Sigmoid colon (tissue), 7 donors: ENCODE measurements around the gene BTBD19. TPM values are rescaled to one million over a fixed set of nuclear protein-coding genes. Genes with fewer than 3 reads are reported as not detected.
"Not testable (repeated sequence)": the region's sequence is repeated elsewhere in the genome, so short reads cannot be mapped to it uniquely, and the experiment has no call there.

Experiments
- DNase-seq: peaks from one replicate; pipeline ENCODE4 v3.0.0-alpha.2; 2019
- H3K27ac ChIP-seq, 4 donors: fragments of 200-600 bp; sonication (generic); one replicate each; pipeline ENCODE4 v1.5.1; 2016 to 2019; ENCODE audit warnings: mild to moderate bottlenecking in 1 of 4
- H3K27me3 ChIP-seq, 3 donors: fragments of 200-600 bp; sonication (generic); one replicate each; pipeline ENCODE4 v1.5.1; 2019; ENCODE audit warnings: mild to moderate bottlenecking in 1 of 3
- H3K36me3 ChIP-seq, 4 donors: fragments of 200-600 bp; sonication (generic); one replicate each; pipeline ENCODE4 v1.5.1; 2016 to 2019
- H3K4me1 ChIP-seq, 4 donors: fragments of 200-600 bp; sonication (generic); one replicate each; pipeline ENCODE4 v1.5.1; 2017 to 2019
- H3K4me3 ChIP-seq, 4 donors: fragments of 200-600 bp; sonication (generic); one replicate each; pipeline ENCODE4 v1.5.1; 2017 to 2019; ENCODE audit warnings: mild to moderate bottlenecking in 2 of 4, moderate library complexity in 1 of 4
- H3K9me3 ChIP-seq, 4 donors: fragments of 200-600 bp in 3 of 4; sonication (generic) in 3 of 4; one replicate each; pipeline versions ENCODE4 v1.5.1 to v1.6.1; 2013 to 2019
- EP300 ChIP-seq, 4 donors: sonication (generic); formaldehyde crosslinking; IDR thresholded peaks; one replicate each; pipeline ENCODE4 v1.6.1; 2017; ENCODE audit warnings: antibody characterized with exemption in 4 of 4
- POLR2A ChIP-seq, 2 donors: fragments of 450-650 bp; IDR thresholded peaks; one replicate each; pipeline ENCODE4 v1.6.1; 2016; ENCODE audit warnings: antibody characterized with exemption in 2 of 2, mild to moderate bottlenecking in 2 of 2, moderate library complexity in 2 of 2
- POLR2AphosphoS5 ChIP-seq, 4 donors: sonication (generic); formaldehyde crosslinking; IDR thresholded peaks; one replicate each; pipeline ENCODE4 v1.6.1; 2017; ENCODE audit warnings: antibody characterized with exemption in 4 of 4
- WGBS, 2 donors: extraction: QIAGEN DNeasy Blood & Tissue Kit; methylation state at CpG; one replicate each; pipeline ENCODE4 v1.1.7; 2013; 5-methylcytosine and 5-hydroxymethylcytosine counted together
- intact Hi-C: fragments of 100-400 bp; cut with DNase I; formaldehyde crosslinking; loops from one replicate; pipeline ENCODE4 v1.15.1; 2023
- polyA plus RNA-seq, 3 donors: library from polyadenylated mRNA; stranded (reverse); fragments of 200-250 nt; gene quantifications; one replicate each; pipeline ENCODE4 v1.2.3, GENCODE V29; 2013
- total RNA-seq, 4 donors: library from RNA; depleted of rRNA; stranded (reverse); fragments of >200 nt; gene quantifications; one replicate each; pipeline ENCODE4 v1.1.0, GENCODE V29; 2016
- TF ChIP-seq, protein P1 (sequence below), 4 experiments: fragments of 450-650 bp in 3 of 4; fragments of 200-600 bp in 1 of 4; IDR thresholded peaks; one replicate each; pipeline ENCODE4 v1.5.1; 2016 to 2019; ENCODE audit warnings: antibody characterized with exemption in 4 of 4, mild to moderate bottlenecking in 3 of 4, moderate library complexity in 2 of 4
- donor health status: healthy with polysubstance abuse.
- donor health status: Bipolar disorder and iron deficiency.
- donor health status: healthy.

The BTBD19 gene
- total and polyA plus RNA-seq, 7 donors = 0.60 to 9.4 (median 2.8) TPM; not detected in 1

DNA sequence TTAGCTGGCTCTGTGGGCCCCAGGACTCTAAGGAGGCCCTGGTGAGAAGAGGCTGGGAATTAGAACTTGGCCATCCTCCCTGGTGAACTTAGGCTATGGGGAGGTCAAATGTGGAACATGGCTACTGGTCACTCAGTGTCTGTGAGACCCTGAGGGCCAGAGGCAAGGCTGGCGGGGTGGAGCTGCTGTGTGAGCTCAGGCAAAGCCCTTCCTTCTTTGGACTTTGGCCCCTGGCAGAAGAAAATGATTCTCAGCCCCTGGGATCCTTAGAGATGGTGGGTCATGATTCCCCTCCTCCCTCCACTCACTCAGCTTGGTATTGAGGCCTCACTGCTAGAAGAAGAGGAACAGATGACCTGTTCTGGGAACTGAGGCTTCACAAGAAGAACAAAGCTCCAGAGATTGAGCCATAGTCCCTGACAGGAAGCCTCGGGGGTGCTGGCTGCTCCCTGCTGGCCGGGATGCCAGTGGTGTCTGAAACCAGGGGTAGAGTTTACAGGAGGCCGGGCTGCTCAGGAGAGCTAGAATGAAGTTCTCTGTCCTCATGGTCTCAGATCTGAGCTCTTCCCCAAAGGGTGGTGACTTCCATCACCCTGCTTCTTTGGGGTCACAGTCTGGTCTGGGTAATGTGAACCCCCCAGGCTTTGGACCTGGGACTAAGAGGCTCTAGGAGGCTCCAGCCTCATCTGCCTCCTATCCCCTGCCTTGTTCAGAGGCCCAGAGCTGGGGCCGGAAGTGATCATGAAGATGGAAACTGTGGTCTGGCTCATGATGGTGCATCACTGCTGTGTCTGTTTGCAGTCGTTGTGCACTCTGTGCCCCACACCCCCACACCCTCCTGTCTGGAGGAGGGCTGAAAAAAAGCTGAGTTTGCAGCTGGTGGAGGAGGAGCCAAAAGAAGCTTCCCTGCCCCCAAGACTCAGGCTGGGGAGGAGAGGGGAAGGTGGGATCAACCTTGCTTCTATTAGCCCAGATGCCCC lies 905 bp downstream of the BTBD19 start:
- intact Hi-C loops = loop anchor here (10.0 kb wide), 1 partner anchor 686 kb away; the partner anchor contains the start of gene TESK2
- peaks cover 0 to 21% (median 5%) of the 10 kb centered on the region in 4 donors for H3K36me3 ChIP-seq
- H3K4me3 ChIP-seq = peak overlapping the region; percentile 13 to 35 (median 26)
- peak overlapping the region; percentile 88 to 98 (median 95) for H3K27ac ChIP-seq
- 27 to 33% methylated on average over 6 of the region's 6 CpGs for WGBS, 2 donors
- H3K9me3 ChIP-seq = no peaks in the 10 kb centered on the region
- no peaks in the 10 kb centered on the region for H3K27me3 ChIP-seq
- peak; percentile 80 for DNase-seq
- peaks cover 0 to 80% (median 60%) of the 10 kb centered on the region in 4 donors for H3K4me1 ChIP-seq
- TF ChIP-seq POLR2AphosphoS5 (IDR thresholded peaks at IDR 0.05) = peak in 3 of 4 donors; percentile 6 to 21 (median 17)
- TF ChIP-seq POLR2A (IDR thresholded peaks at IDR 0.05) = no peak

DNA sequence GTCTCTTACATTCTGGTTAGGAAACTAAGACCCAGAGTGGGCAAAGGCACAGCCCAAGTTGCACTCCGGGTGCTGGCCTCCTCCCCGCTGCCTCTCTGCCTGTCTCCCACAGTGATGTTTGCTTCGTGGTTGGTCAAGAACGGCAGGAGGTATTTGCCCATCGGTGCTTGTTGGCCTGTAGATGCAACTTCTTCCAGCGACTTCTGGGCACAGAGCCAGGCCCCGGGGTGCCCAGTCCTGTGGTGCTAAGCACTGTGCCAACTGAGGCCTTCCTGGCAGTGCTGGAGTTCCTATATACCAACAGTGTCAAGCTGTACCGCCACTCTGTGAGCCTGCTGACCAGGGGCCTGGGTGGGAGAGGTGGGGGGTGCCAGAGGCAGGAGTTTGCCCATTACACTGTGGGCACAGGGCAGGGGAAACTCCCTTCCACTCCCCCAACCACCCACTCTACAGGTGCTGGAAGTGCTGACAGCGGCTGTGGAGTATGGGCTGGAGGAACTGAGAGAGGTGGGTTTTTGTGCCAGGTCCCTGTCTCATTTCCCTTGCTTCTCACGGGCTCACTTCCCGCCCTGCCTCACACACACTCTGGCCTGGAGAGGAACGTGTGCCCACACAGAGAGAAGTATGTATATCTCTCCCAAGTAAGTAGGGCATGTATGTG lies 1.9 kb downstream of the BTBD19 start:
- WGBS, 2 donors = 50 to 62% methylated on average over 12 of the region's 12 CpGs
- DNase-seq = peak; percentile 84

GRCh38 chr1:44810762-44811105 lies 2.4 kb downstream of the BTBD19 start:
- H3K27me3 ChIP-seq, H3K36me3 ChIP-seq, DNase-seq, H3K9me3 ChIP-seq, intact Hi-C loops, H3K4me3 ChIP-seq: not testable (repeated sequence)
- Histone ChIP-seq H3K4me1 (peaks cover 0 to 79% (median 61%) of the 10 kb centered on the region in 4 donors), H3K27ac (peak overlapping the region in 3 of 4 donors; percentile 88 to 98 (median 97))
- WGBS, 2 donors = 90 to 94% methylated on average over 4 of the region's 4 CpGs

More for the DNA sequence above, 1.9 kb downstream of the BTBD19 start:
- peak overlapping the region in 1 of 4 donors; percentile 35 for H3K4me3 ChIP-seq
- intact Hi-C loops = no loop called here
- peaks cover 0 to 80% (median 61%) of the 10 kb centered on the region in 4 donors for H3K4me1 ChIP-seq
- no peaks in the 10 kb centered on the region for H3K9me3 ChIP-seq
- no peaks in the 10 kb centered on the region for H3K27me3 ChIP-seq
- TF ChIP-seq EP300 (IDR thresholded peaks at IDR 0.05) (no peak), POLR2AphosphoS5 (IDR thresholded peaks at IDR 0.05) (no peak), POLR2A (IDR thresholded peaks at IDR 0.05) (no peak)
- TF ChIP-seq, protein P1, sequence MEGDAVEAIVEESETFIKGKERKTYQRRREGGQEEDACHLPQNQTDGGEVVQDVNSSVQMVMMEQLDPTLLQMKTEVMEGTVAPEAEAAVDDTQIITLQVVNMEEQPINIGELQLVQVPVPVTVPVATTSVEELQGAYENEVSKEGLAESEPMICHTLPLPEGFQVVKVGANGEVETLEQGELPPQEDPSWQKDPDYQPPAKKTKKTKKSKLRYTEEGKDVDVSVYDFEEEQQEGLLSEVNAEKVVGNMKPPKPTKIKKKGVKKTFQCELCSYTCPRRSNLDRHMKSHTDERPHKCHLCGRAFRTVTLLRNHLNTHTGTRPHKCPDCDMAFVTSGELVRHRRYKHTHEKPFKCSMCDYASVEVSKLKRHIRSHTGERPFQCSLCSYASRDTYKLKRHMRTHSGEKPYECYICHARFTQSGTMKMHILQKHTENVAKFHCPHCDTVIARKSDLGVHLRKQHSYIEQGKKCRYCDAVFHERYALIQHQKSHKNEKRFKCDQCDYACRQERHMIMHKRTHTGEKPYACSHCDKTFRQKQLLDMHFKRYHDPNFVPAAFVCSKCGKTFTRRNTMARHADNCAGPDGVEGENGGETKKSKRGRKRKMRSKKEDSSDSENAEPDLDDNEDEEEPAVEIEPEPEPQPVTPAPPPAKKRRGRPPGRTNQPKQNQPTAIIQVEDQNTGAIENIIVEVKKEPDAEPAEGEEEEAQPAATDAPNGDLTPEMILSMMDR (IDR thresholded peaks at IDR 0.05) = no peak
- peak overlapping the region; percentile 88 to 98 (median 95) for H3K27ac ChIP-seq
- peaks cover 0 to 11% (median 0%) of the 10 kb centered on the region in 4 donors for H3K36me3 ChIP-seq

- WGBS, 2 donors = 82 to 89% methylated on average over 8 of the region's 8 CpGs
- no peaks in the 10 kb centered on the region for H3K9me3 ChIP-seq
- no peak overlapping the region for H3K4me3 ChIP-seq
- H3K36me3 ChIP-seq = peaks cover 0 to 1% (median 0%) of the 10 kb centered on the region in 4 donors
- H3K27me3 ChIP-seq = no peaks in the 10 kb centered on the region
- TF ChIP-seq, protein P1 (IDR thresholded peaks at IDR 0.05) = no peak
- TF ChIP-seq POLR2AphosphoS5 (IDR thresholded peaks at IDR 0.05) (no peak), EP300 (IDR thresholded peaks at IDR 0.05) (no peak), POLR2A (IDR thresholded peaks at IDR 0.05) (no peak)
- peak; percentile 38 for DNase-seq
- peak overlapping the region in 2 of 4 donors; percentile 97 to 98 for H3K27ac ChIP-seq
- peaks cover 0 to 74% (median 57%) of the 10 kb centered on the region in 4 donors for H3K4me1 ChIP-seq
- intact Hi-C loops = no loop called here
Measured at GRCh38 chr1:44811234-44811633, 2.9 kb downstream of the BTBD19 start.

DNA sequence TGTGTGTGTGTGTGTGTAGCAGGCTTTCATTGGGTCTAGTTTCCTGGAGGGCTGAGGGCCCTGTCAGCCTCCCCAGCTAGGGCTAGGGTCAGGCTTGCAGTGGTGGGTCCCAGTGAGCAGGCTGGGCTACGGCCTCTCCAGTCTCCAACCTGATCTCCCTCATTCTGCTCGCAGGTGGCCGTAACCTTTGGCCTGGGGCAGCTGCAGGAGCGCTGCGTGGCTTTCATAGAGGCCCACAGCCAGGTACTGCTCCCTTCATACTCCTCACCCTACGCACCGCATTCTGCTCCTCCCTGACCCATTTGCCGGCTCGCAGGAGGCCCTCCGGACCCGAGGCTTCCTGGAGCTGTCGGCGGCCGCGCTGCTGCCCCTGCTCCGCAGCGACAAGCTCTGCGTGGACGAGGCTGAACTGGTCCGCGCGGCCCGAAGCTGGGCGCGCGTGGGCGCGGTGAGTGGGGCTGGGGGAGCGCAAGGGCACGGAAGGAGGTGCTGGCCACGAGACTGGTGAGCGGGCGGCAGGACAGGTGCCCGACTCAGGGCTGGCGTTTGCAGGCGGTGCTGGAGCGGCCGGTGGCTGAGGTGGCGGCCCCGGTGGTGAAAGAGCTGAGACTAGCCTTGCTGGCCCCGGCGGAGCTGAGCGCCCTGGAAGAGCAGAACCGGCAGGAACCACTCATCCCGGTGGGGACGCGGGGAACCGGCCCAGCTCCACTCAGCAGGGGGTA lies 4.7 kb downstream of the BTBD19 start:
- peaks cover 0 to 57% (median 40%) of the 10 kb centered on the region in 4 donors for H3K4me1 ChIP-seq
- no peaks in the 10 kb centered on the region for H3K9me3 ChIP-seq
- no peaks in the 10 kb centered on the region for H3K27me3 ChIP-seq
- no peak for TF ChIP-seq POLR2A (IDR thresholded peaks at IDR 0.05)
- TF ChIP-seq, protein P1 (IDR thresholded peaks at IDR 0.05) = no peak
- no peak for TF ChIP-seq POLR2AphosphoS5 (IDR thresholded peaks at IDR 0.05)
- no peak for TF ChIP-seq EP300 (IDR thresholded peaks at IDR 0.05)
- no peaks in the 10 kb centered on the region for H3K36me3 ChIP-seq
- H3K27ac ChIP-seq = peak overlapping the region; percentile 86 to 98 (median 88)
- intact Hi-C loops = no loop called here
- H3K4me3 ChIP-seq = peak overlapping the region; percentile 52 to 68 (median 60)
- whole genome bisulfite sequencing, 2 donors = 69 to 70% methylated on average over 48 of the region's 48 CpGs
- DNase-seq = peak; percentile 71

GRCh38 chr1:44815926-44816325 lies 7.6 kb downstream of the BTBD19 start:
- H3K27ac ChIP-seq, H3K9me3 ChIP-seq, H3K27me3 ChIP-seq, H3K4me3 ChIP-seq, H3K36me3 ChIP-seq, intact Hi-C loops: not testable (repeated sequence)
- DNase-seq = peak; percentile 21
- 87 to 90% methylated on average over 9 of the region's 9 CpGs for whole genome bisulfite sequencing, 2 donors
- H3K4me1 ChIP-seq = peaks cover 0 to 43% (median 31%) of the 10 kb centered on the region in 4 donors
